ENCODE measurements around the gene BNIP1. TPM values are rescaled to one million over a fixed set of nuclear protein-coding genes. Genes with fewer than 3 reads are reported as not detected.

Gene BNIP1
- polyA plus RNA-seq, 2 donors: 6.8 to 11.7 TPM

GRCh38 chr5:173158366-173158765 is 14.0 kb downstream of the BNIP1 start:
- H3K36me3 ChIP-seq (ENCODE audit: control insufficient read depth in 2 of 2, insufficient read depth in 2 of 2, low read length in 1 of 2): peaks cover 5 to 21% of the 10 kb centered on the region in 2 donors
- H3K4me3 ChIP-seq (ENCODE audit: low read depth in 1 of 2, low read length in 2 of 2): no peak overlapping the region
- 75 to 96% methylated on average over 8 of the region's 8 CpGs for WGBS, 2 donors
- no peak overlapping the region for H3K27ac ChIP-seq (ENCODE audit: low read depth in 2 of 2, low read length in 1 of 2)
- H3K9me3 ChIP-seq (ENCODE audit: control insufficient read depth in 2 of 2, insufficient read depth in 1 of 2, low read depth in 1 of 2, low read length in 1 of 2): no peaks in the 10 kb centered on the region
- no peaks in the 10 kb centered on the region for H3K27me3 ChIP-seq (ENCODE audit: control insufficient read depth in 1 of 2, insufficient read depth in 2 of 2, low read length in 2 of 2)
- no peaks in the 10 kb centered on the region for H3K4me1 ChIP-seq (ENCODE audit: control insufficient read depth in 2 of 2, insufficient read depth in 2 of 2, low read length in 1 of 2)

GRCh38 chr5:173159256-173159655 is 14.9 kb downstream of the BNIP1 start:
- no peak overlapping the region for H3K4me3 ChIP-seq (ENCODE audit: low read depth in 1 of 2, low read length in 2 of 2)
- H3K36me3 ChIP-seq (ENCODE audit: control insufficient read depth in 2 of 2, insufficient read depth in 2 of 2, low read length in 1 of 2): peaks cover 11 to 27% of the 10 kb centered on the region in 2 donors
- WGBS, 2 donors: 74 to 94% methylated on average over 3 of the region's 3 CpGs
- no peak overlapping the region for H3K27ac ChIP-seq (ENCODE audit: low read depth in 2 of 2, low read length in 1 of 2)
- H3K27me3 ChIP-seq (ENCODE audit: control insufficient read depth in 1 of 2, insufficient read depth in 2 of 2, low read length in 2 of 2): no peaks in the 10 kb centered on the region
- no peaks in the 10 kb centered on the region for H3K9me3 ChIP-seq (ENCODE audit: control insufficient read depth in 2 of 2, insufficient read depth in 1 of 2, low read depth in 1 of 2, low read length in 1 of 2)
- H3K4me1 ChIP-seq (ENCODE audit: control insufficient read depth in 2 of 2, insufficient read depth in 2 of 2, low read length in 1 of 2): no peaks in the 10 kb centered on the region

- no peaks in the 10 kb centered on the region for H3K4me1 ChIP-seq (ENCODE audit: control insufficient read depth in 2 of 2, insufficient read depth in 2 of 2, low read length in 1 of 2)
- H3K27me3 ChIP-seq (ENCODE audit: control insufficient read depth in 1 of 2, insufficient read depth in 2 of 2, low read length in 2 of 2): no peaks in the 10 kb centered on the region
- H3K9me3 ChIP-seq (ENCODE audit: control insufficient read depth in 2 of 2, insufficient read depth in 1 of 2, low read depth in 1 of 2, low read length in 1 of 2): no peaks in the 10 kb centered on the region
- H3K4me3 ChIP-seq (ENCODE audit: low read depth in 1 of 2, low read length in 2 of 2): no peak overlapping the region
- H3K36me3 ChIP-seq (ENCODE audit: control insufficient read depth in 2 of 2, insufficient read depth in 2 of 2, low read length in 1 of 2): peaks cover 11 to 25% of the 10 kb centered on the region in 2 donors
- H3K27ac ChIP-seq (ENCODE audit: low read depth in 2 of 2, low read length in 1 of 2): no peak overlapping the region
- 83 to 94% methylated on average over 5 of the region's 5 CpGs for WGBS, 2 donors
These were observed 16.8 kb downstream of the BNIP1 start for GRCh38 chr5:173161148-173161547.

GRCh38 chr5:173163219-173163618 is 18.9 kb downstream of the BNIP1 start:
- Histone ChIP-seq H3K36me3 (ENCODE audit: control insufficient read depth in 2 of 2, insufficient read depth in 2 of 2, low read length in 1 of 2) (peaks cover 11 to 23% of the 10 kb centered on the region in 2 donors), H3K9me3 (ENCODE audit: control insufficient read depth in 2 of 2, insufficient read depth in 1 of 2, low read depth in 1 of 2, low read length in 1 of 2) (no peaks in the 10 kb centered on the region), H3K4me3 (ENCODE audit: low read depth in 1 of 2, low read length in 2 of 2) (no peak overlapping the region), H3K27ac (ENCODE audit: low read depth in 2 of 2, low read length in 1 of 2) (no peak overlapping the region), H3K4me1 (ENCODE audit: control insufficient read depth in 2 of 2, insufficient read depth in 2 of 2, low read length in 1 of 2) (no peaks in the 10 kb centered on the region), H3K27me3 (ENCODE audit: control insufficient read depth in 1 of 2, insufficient read depth in 2 of 2, low read length in 2 of 2) (no peaks in the 10 kb centered on the region)
- WGBS, 2 donors: 82 to 90% methylated on average over 7 of the region's 7 CpGs

GRCh38 chr5:173165177-173166016 is 21.1 kb downstream of the BNIP1 start:
- no peaks in the 10 kb centered on the region for H3K27me3 ChIP-seq (ENCODE audit: control insufficient read depth in 1 of 2, insufficient read depth in 2 of 2, low read length in 2 of 2)
- H3K9me3 ChIP-seq (ENCODE audit: control insufficient read depth in 2 of 2, insufficient read depth in 1 of 2, low read depth in 1 of 2, low read length in 1 of 2): no peaks in the 10 kb centered on the region
- 85 to 86% methylated on average over 2 of the region's 2 CpGs for WGBS, 2 donors
- peaks cover 10 to 16% of the 10 kb centered on the region in 2 donors for H3K36me3 ChIP-seq (ENCODE audit: control insufficient read depth in 2 of 2, insufficient read depth in 2 of 2, low read length in 1 of 2)
- no peak overlapping the region for H3K27ac ChIP-seq (ENCODE audit: low read depth in 2 of 2, low read length in 1 of 2)
- H3K4me1 ChIP-seq (ENCODE audit: control insufficient read depth in 2 of 2, insufficient read depth in 2 of 2, low read length in 1 of 2): no peaks in the 10 kb centered on the region
- no peak overlapping the region for H3K4me3 ChIP-seq (ENCODE audit: low read depth in 1 of 2, low read length in 2 of 2)

- Histone ChIP-seq H3K9me3 (ENCODE audit: control insufficient read depth in 2 of 2, insufficient read depth in 1 of 2, low read depth in 1 of 2, low read length in 1 of 2) (no peaks in the 10 kb centered on the region), H3K27ac (ENCODE audit: low read depth in 2 of 2, low read length in 1 of 2) (no peak overlapping the region), H3K4me1 (ENCODE audit: control insufficient read depth in 2 of 2, insufficient read depth in 2 of 2, low read length in 1 of 2) (no peaks in the 10 kb centered on the region), H3K4me3 (ENCODE audit: low read depth in 1 of 2, low read length in 2 of 2) (no peak overlapping the region), H3K27me3 (ENCODE audit: control insufficient read depth in 1 of 2, insufficient read depth in 2 of 2, low read length in 2 of 2) (no peaks in the 10 kb centered on the region), H3K36me3 (ENCODE audit: control insufficient read depth in 2 of 2, insufficient read depth in 2 of 2, low read length in 1 of 2) (no peaks in the 10 kb centered on the region)
- WGBS, 2 donors: 75 to 87% methylated on average over 8 of the region's 8 CpGs
These were observed 27.8 kb downstream of the BNIP1 start for GRCh38 chr5:173172166-173172565.

- Histone ChIP-seq H3K4me3 (ENCODE audit: low read depth in 1 of 2, low read length in 2 of 2) (no peak overlapping the region), H3K36me3 (ENCODE audit: control insufficient read depth in 2 of 2, insufficient read depth in 2 of 2, low read length in 1 of 2) (no peaks in the 10 kb centered on the region), H3K9me3 (ENCODE audit: control insufficient read depth in 2 of 2, insufficient read depth in 1 of 2, low read depth in 1 of 2, low read length in 1 of 2) (peaks cover 0 to 7% of the 10 kb centered on the region in 2 donors), H3K27me3 (ENCODE audit: control insufficient read depth in 1 of 2, insufficient read depth in 2 of 2, low read length in 2 of 2) (no peaks in the 10 kb centered on the region), H3K4me1 (ENCODE audit: control insufficient read depth in 2 of 2, insufficient read depth in 2 of 2, low read length in 1 of 2) (no peaks in the 10 kb centered on the region), H3K27ac (ENCODE audit: low read depth in 2 of 2, low read length in 1 of 2) (no peak overlapping the region)
- WGBS, 2 donors: 41 to 43% methylated on average over 4 of the region's 4 CpGs
These were observed 31.2 kb downstream of the BNIP1 start for GRCh38 chr5:173175523-173175922.

GRCh38 chr5:173178369-173178910 is 34.1 kb downstream of the BNIP1 start:
- 68 to 83% methylated on average over 12 of the region's 12 CpGs for WGBS, 2 donors
- H3K36me3 ChIP-seq (ENCODE audit: control insufficient read depth in 2 of 2, insufficient read depth in 2 of 2, low read length in 1 of 2): no peaks in the 10 kb centered on the region
- H3K27me3 ChIP-seq (ENCODE audit: control insufficient read depth in 1 of 2, insufficient read depth in 2 of 2, low read length in 2 of 2): no peaks in the 10 kb centered on the region
- H3K27ac ChIP-seq (ENCODE audit: low read depth in 2 of 2, low read length in 1 of 2): no peak overlapping the region
- no peaks in the 10 kb centered on the region for H3K4me1 ChIP-seq (ENCODE audit: control insufficient read depth in 2 of 2, insufficient read depth in 2 of 2, low read length in 1 of 2)
- peaks cover 0 to 10% of the 10 kb centered on the region in 2 donors for H3K9me3 ChIP-seq (ENCODE audit: control insufficient read depth in 2 of 2, insufficient read depth in 1 of 2, low read depth in 1 of 2, low read length in 1 of 2)
- H3K4me3 ChIP-seq (ENCODE audit: low read depth in 1 of 2, low read length in 2 of 2): no peak overlapping the region

- 69 to 80% methylated on average over 2 of the region's 2 CpGs for WGBS, 2 donors
- Histone ChIP-seq H3K4me1 (ENCODE audit: control insufficient read depth in 2 of 2, insufficient read depth in 2 of 2, low read length in 1 of 2) (no peaks in the 10 kb centered on the region), H3K36me3 (ENCODE audit: control insufficient read depth in 2 of 2, insufficient read depth in 2 of 2, low read length in 1 of 2) (no peaks in the 10 kb centered on the region), H3K9me3 (ENCODE audit: control insufficient read depth in 2 of 2, insufficient read depth in 1 of 2, low read depth in 1 of 2, low read length in 1 of 2) (peaks cover 0 to 10% of the 10 kb centered on the region in 2 donors), H3K27me3 (ENCODE audit: control insufficient read depth in 1 of 2, insufficient read depth in 2 of 2, low read length in 2 of 2) (no peaks in the 10 kb centered on the region), H3K4me3 (ENCODE audit: low read depth in 1 of 2, low read length in 2 of 2) (no peak overlapping the region), H3K27ac (ENCODE audit: low read depth in 2 of 2, low read length in 1 of 2) (no peak overlapping the region)
These were observed 36.0 kb downstream of the BNIP1 start for GRCh38 chr5:173180331-173180730.

Measured in esophagus (tissue), 2 donors.